Jurkat, Clone E6-1 (cell line): ENCODE measurements around the gene ABHD12.

Experiments used
- DNase-seq: peaks from one replicate; pipeline ENCODE4 v3.0.0-alpha.2; 2011; ENCODE audit warnings: low read depth, low spot score
- H3K4me3 ChIP-seq: 2 replicates; pipeline ENCODE4 v1.5.1; 2011; ENCODE audit warnings: mild to moderate bottlenecking, low read length, control low read depth, moderate library complexity

Gene ABHD12

DNA sequence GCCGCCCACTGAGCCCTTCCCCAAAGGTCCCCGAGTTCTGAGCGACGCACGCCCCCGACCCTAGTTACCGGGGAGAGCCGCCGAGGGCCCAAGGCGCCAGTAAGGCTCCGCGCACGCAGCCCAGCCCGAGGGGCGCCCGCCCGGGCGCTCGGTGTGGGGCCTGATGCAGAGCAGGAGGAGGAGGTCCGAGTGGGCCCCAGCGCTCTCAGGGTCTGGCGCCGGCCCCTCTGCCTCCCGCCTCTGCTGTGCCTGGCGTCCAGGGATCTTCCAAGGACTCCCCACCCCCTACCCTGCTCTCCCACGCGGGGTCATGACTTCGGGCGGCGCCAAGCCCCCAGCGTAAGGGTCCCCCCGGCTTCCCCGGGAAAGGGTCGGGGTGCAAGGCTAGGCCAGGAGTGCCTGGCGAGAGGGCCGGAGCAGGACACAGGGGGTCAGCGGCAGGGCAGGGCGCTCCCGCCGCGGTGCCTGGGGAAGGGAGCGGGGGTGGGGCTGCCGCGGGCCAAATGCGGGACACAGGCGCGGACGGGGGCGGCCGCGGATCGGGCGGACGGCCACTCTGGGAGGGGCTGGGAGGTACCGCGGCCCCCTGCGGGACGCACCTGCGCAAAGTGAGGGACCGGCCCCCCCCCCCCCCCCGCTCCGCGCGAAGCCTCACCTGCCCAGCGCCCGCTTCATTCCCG, 637 bp downstream of the ABHD12 start:
- DNase-seq: no peak
- H3K4me3 ChIP-seq: peak overlapping the region; percentile 73

DNA sequence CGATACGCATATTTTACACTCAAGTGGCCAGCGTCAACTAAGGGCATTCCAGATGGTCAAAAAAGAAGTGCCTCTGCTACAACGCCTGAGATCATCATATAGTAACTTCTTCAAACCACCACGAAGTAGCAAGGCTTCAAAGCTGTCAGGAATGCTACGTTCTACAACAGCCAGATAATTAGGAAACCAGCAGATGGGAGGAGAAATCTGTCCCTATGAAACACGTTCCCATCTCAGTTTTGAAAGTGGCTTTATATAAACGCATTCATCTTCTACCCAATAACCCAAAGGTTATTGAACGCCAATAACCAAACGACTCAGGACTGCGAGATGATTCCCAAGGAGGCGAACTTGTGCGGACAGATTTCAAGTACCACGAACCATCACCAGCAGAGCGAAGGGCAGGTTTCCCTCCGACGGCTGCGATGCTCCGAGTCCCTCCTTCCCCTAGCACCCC, 1.2 kb downstream of the ABHD12 start:
- peak overlapping the region; percentile 73 for H3K4me3 ChIP-seq
- DNase-seq: no peak

DNA sequence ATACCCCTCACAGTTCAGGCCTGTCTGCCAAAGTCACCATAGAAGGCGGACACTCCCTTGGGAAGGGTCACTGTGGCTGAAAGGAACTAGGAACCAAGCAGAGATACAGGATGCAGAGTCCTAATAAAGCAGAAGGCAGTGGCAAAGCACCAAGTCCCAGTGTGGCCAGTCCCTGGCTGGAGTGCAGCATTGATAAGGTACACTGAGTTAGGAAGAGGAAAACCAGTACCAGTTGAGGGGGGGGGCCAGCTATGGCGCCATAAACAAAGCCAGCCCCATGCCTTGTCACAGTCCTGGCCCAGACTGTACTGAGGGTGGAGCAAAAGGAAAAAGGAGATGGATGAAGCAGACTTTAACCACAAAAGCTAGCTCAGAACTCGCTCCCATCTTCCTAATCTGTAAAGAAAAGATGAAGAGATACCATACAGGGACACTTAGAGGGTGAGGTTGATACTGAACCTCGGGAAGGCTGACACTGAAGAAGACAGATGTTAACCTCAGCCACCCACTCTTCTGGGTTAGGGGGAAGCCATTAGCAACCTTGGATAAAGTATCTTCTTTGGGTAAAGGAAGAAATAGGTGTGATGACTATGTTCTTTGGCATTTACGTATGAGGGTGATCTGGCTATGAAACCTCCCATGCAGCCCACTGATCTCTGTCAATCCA, 7.8 kb downstream of the ABHD12 start:
- no peak for DNase-seq
- H3K4me3 ChIP-seq: no peak overlapping the region

DNA sequence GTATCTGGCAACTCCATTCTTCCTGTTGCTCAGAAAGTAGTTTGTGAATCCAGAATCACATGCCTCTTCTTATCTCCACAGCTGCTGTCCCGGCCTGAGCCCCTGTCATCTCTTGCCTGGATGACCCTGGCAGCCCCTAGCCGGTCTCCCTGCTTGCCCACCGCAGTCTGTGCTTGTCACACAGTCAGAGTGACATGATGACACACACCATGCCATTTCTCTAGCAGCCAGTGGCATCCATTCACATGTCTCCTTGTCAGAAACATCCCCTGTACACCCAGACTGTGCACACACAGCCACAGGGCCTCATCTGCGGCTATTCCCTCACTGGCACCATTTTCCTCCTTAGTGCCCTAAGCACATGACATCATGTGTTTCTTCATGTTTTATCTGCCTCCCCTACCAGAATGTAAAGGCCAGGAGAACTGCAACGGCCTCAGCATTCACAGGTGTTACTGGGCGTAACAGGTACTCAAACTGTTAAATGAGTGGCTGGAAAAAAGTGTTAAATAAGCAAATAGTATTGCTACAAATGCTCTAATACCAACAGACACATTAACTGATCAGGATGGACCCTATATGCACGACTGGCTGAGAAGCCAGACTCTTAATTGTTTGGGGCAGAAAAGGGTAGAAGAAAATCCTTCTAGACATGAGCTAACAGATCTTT, 9.6 kb downstream of the ABHD12 start:
- no peak overlapping the region for H3K4me3 ChIP-seq
- no peak for DNase-seq

DNA sequence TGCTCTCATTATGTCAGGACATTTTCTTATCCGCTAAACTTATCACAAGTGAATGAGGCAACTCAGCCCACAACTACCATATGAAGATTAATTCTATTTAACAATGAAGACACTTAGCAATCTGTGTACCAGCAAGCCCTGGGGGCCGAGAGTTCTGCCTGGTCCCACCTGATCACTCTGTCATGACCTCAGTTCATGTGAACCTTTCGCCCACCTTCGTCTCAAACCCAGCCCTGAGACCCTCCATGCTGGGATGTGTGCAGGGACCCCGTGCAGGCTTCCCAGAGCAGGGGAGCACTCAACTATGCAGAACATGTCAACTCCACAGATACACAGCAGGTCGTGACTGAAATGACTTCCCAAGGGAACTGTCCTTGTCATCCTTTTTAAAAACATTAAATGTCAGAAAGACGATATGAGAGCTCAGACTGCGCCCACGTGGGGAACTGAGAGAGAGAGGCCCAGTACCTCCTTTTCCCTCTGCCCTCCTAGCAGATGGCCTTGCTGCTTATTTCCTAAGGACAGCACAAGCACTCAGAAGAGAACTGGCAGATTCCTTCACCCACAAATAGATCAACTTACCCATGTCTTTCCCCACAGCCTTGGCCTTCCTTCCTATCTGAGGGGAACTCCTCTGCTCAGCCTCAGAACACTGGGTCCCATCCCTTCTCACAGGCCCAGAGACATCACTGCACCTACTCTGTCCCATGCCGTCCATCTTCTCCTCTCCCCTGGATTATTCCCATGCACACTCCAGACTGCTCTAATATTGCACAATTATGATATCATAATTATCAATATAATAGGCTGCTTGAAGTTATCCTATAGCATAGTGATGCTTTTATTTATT, 11.5 kb downstream of the ABHD12 start:
- DNase-seq: no peak

DNA sequence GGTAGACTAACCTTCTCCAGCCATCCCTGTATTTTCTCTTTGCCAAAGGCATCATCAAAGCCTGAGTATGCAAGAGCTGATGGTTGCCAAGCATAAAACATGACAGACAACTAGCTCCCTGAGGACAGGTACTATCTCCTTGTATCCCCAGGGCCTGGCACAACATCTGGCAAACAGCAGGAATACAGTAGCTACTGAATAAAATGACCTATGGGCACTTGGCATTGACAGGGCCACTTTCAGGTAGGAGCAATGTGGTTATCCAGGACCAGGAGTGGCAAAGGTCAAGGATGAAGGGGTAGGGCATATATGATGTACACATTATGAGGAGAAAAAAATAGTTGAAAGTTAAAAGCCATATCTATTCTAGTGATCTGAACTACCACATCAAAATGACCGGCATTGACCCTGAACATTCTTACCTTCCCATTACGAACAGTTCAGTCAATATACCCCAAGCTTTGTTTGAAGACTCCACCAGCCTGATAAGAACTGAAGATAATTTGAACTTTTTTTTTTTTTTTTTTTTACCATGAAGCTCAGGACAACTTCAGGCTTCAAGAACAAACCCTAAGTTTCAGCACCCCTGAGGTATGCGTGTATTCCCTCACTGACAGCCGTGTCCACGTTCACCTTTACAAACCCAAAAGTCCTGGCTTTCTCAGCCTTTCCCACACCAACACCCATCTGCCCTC, 12.3 kb downstream of the ABHD12 start:
- no peak for DNase-seq
- H3K4me3 ChIP-seq: no peak overlapping the region

More for the DNA sequence above, 11.5 kb downstream of the ABHD12 start:
- H3K4me3 ChIP-seq: no peak overlapping the region

DNA sequence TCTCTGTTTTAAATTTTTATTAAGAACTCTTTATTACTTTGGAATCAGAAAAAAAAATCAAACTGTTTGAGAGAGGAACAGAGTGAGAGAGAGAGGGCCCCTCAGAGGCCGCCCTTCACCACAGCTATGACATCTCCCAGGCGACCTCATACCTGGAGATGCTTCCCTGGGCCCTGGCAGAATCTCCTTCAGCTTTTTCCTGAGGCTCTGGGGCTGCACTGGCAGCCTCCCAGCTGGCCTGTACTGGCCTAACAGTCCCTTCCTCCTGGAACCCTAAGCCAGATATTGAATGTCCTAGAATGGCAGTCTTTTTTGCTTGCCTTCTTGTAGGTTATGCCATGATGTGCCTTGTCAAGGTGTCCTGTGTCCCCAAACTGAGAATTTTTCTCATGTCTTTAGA, 13.7 kb downstream of the ABHD12 start:
- no peak overlapping the region for H3K4me3 ChIP-seq
- DNase-seq: no peak

DNA sequence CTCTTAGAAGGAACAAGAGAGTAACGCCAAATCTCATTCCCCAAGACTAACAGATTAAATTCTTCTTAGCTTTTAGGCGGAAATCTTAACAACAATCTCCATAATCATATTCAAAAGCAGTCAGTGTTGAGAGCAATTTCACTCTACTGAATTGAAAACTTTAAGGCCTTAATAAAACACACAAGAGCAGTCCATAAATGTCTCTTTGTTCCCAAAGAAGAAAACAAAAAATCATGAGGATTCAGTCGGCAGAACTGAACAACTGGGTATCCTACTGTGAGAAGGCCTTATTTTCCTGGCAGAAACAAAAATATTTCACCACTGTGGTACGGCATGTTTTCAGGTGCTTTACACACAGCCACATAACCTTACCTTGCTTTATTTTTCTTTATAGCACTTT, 14.4 kb downstream of the ABHD12 start:
- no peak for DNase-seq
- H3K4me3 ChIP-seq: no peak overlapping the region

DNA sequence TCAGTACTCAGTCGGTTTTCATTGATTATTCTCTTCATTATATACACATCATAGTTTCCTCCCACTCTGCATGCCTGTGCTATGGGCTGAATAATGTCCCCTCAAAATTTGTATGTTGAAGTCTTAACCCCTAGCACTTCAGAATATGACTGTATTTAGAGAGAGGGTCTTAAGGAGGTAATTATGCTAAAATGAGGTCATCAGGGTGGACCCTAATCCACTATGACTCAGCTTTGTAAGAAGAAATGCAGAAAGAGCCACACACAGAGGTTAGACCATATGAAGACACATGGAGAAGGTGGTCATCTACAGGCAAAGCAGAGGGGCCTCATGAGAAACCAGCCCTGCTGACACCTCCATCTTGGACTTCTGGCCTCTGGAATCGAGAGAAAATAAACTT, 15.8 kb downstream of the ABHD12 start:
- no peak overlapping the region for H3K4me3 ChIP-seq

DNA sequence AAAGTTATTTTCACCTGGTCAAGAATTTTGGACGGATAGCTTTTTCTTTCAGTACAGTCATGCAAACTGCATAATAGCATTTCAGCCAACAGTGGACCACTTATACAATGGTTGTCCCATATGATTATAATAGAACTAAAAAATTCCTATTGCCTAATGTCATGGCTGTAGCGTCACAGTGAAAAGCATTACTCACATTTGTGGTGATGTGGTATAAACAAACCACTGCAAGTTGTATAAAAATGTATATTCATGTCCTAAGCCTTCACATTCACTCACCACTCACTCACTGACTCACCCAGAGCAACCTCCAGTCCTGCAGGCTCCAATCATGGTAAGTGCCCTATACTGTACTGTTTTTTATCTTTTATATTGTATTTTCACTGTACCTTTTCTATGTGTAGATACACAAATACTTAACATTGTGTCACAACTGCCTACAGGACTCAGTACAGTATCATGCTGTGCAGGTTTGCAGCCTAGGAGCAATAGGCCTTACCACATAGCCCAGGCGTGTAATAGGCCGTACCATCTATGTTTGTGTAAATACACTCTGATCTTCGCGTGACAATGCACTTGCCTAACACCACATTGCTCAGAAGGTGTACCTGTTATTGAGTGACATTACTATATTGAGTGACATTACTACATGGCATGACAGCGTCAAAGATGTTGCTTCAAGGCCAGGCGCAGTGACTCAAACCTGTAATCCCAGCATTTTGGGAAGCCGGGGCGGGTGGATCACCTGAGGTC, 17.9 kb downstream of the ABHD12 start:
- no peak overlapping the region for H3K4me3 ChIP-seq
- no peak for DNase-seq

More for the DNA sequence above, 15.8 kb downstream of the ABHD12 start:
- DNase-seq: no peak

DNA sequence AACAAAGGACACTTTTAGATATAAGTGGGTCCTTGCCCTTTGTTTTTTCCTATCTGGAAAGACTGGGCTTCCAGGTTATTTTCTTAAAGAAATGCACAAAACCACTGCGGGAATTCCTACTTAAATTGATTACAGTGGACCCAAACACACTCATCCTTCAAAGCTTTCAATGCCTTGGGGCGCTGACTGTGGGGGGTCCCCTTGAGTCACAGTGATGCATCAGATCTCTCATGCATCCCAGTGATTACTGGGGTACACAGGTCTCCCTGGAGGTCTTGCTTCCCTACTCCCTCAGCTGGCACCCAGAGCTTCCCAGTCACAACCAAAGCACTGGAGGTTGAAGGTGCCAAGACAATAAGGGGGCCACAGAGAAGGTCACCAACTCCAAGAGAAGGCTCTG, 20.7 kb downstream of the ABHD12 start:
- H3K4me3 ChIP-seq: no peak overlapping the region
- DNase-seq: no peak

DNA sequence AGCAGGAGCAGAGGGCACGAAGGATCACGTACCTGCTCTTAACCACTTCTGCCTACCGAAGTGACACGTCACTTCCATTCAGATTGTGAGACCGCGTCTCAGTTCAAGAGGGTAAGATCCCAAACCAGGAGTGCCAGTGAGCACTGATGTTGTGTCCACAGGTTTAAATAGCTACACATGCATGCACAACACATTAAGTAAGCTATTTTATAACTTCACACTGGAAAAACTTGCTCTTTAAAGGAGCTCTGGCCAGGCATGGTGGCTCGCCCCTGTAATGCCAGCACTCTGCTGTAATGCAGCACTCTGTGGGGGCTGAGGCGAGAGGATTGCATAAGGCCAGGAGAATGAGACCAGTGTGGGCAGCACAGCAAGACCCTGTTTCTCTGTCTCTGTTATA, 21.1 kb downstream of the ABHD12 start:
- no peak overlapping the region for H3K4me3 ChIP-seq
- no peak for DNase-seq

DNA sequence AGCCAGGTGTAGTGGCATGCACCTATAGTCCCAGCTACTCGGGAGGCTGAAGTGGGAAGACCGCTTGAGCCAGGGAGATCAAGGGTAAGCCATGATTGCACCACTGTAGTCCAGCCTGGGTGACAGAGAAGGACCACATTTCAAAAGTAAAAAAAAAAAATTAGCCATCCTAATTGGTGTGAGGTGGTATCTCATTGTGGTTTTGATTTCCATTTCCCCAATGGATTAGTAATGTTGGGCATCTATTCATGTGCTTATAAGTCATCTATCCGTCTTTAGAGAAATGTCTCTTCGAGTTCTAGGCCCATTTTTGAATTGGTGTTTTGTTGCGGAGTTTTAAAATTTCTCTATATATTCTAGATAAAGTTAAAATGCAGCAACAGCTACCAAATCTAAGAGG, 21.7 kb downstream of the ABHD12 start:
- no peak overlapping the region for H3K4me3 ChIP-seq
- no peak for DNase-seq

DNA sequence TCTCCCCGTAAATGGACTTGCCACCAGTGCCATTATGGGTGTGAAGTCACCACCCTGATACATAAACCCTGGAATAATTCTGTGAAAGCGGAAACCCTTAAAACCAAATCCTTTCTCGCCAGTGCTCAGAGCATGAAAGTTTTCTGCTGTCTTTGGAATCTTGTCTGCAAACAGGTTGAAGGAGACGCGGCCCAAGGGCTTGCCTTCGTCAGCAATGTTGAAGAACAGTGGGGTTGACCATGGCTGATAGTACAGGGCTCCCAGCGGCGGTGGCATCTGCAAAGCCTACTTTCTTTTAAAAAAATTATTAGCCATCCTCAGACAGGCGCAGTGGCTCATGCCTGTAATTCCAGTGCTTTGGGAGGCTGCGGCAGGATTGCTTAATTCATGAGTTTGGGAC, 22.1 kb downstream of the ABHD12 start:
- no peak overlapping the region for H3K4me3 ChIP-seq
- DNase-seq: no peak

DNA sequence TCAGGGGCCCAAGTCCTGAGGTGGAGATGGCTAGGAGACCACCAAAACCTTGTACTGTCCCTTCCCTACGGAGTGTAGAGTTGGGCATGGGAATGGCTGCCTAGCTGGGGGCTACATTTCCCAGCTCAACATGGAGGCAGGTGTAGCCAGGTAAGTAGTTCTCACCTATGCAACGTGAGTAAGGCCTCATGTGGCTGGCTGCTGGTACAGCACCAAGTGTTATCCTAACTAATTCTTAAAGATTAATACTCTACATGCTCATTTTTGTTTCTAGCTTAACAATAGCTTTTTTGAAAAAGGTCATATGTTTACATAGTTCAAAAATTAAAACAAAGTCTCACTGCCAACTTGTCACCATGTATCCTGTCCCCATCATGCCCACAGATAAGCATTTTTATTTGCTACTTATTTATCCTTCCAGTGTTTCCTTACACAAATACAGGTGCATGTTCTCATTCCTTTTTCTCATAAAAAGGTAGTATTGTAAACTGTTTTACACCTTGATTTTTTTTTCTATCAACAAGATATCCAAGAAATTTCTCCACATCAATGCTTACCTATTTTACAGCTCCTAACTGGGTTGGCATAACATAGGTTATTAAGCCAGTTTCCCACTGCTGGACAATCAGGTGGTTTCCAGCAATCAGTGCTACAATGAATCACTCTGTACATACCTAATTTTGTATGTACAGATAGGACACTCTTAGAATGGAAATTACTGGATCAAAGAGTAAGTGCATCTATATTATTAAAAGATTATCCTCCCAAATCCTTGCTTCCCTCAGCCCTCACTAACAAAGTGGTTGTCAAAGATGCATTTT, 25.5 kb downstream of the ABHD12 start:
- H3K4me3 ChIP-seq: no peak overlapping the region
- no peak for DNase-seq

DNA sequence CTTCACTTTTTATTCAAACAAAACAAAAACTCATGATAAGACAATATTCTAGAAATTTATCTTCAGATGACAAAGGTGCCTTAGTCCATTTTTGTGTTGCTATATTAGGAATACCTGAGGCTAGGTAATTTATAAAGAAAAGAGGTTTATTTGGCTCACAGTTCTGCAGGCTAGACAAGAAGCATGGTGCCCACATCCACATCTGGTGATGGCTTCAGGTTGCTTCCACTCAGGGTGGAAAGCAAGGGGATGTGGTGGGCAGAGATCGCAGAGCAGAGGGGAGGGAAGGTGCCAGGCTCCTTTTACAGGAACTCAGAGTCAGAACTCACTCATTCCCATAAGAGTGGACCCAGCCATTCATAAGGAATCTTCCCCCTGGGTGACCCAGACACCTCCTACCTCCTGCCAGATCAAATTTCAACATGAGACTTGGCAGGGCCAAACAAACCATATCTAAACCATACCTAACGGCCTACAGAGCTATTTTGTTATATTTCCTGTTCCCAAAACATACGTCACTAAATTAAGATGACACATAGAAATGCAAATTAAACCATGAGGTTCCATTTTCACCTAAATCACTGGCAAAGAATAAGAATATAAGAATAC, 26.4 kb downstream of the ABHD12 start:
- no peak overlapping the region for H3K4me3 ChIP-seq
- no peak for DNase-seq

DNA sequence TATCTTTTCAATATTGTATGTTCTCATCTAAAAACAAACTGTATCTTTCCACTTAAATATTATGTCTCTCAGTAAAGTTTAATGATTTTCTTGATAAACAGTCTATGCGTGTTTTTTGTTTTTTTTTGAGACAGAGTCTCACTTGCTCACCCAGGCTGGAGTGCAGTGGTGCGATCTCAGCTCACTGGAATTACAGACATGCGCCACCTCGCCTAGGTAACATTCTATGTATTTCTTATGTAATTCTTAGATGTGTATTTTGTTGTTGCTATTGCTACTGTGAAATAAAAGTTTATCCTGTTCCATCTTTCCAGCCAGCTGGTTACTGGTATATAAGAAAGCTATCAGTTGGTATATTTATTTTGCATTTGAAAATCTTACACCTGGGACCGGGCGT, 29.4 kb downstream of the ABHD12 start:
- no peak for DNase-seq
- H3K4me3 ChIP-seq: no peak overlapping the region
